Measurements from ENCODE around the gene PDCD11.
"Not testable (repeated sequence)": the region's sequence is repeated elsewhere in the genome, so short reads cannot be mapped to it uniquely, and the experiment has no call there.

PDCD11 gene

GRCh38 chr10:103396067-103396788 is at the start of gene PDCD11, which contains the start of gene ATP5MK:
Gene PDCD11 (plus strand): TSS chr10:103396626. CDS start chr10:103398427, 1,801 bp downstream.
Gene ATP5MK (minus strand): TSS chr10:103396475. CDS start chr10:103392457, 4,018 bp downstream.
- DNase-seq (ENCODE audit: low spot score), result peak; percentile 99

- DNase-seq (ENCODE audit: low spot score), result no peak
Observed at GRCh38 chr10:103350175-103350516, 46.3 kb upstream of the PDCD11 start.

- DNase-seq (ENCODE audit: low spot score), result peak; percentile 68
Observed at GRCh38 chr10:103350517-103351260, 45.7 kb upstream of the PDCD11 start, which contains the start of gene PCGF6. Gene PCGF6 (minus strand): TSS chr10:103351140. CDS start chr10:103351066, 74 bp downstream.

GRCh38 chr10:103353281-103353680 is 43.1 kb upstream of the PDCD11 start:
- DNase-seq (ENCODE audit: low spot score), result no peak

GRCh38 chr10:103354567-103354966 is 41.9 kb upstream of the PDCD11 start:
- DNase-seq (ENCODE audit: low spot score), result not testable (repeated sequence)

GRCh38 chr10:103355906-103356599 is 40.4 kb upstream of the PDCD11 start:
- DNase-seq (ENCODE audit: low spot score), result no peak

GRCh38 chr10:103359493-103359892 is 36.9 kb upstream of the PDCD11 start:
- not testable (repeated sequence) for DNase-seq (ENCODE audit: low spot score)

GRCh38 chr10:103360791-103361190 is 35.6 kb upstream of the PDCD11 start:
- not testable (repeated sequence) for DNase-seq (ENCODE audit: low spot score)

GRCh38 chr10:103367379-103367781 is 29.0 kb upstream of the PDCD11 start:
- no peak for DNase-seq (ENCODE audit: low spot score)

GRCh38 chr10:103367782-103368518 is 28.5 kb upstream of the PDCD11 start, which contains the start of gene TAF5:
Gene TAF5 (plus strand): TSS chr10:103367976. CDS start chr10:103367990, 14 bp downstream.
- peak; percentile 97 for DNase-seq (ENCODE audit: low spot score)

GRCh38 chr10:103373544-103373943 is 22.9 kb upstream of the PDCD11 start:
- DNase-seq (ENCODE audit: low spot score), result no peak

- DNase-seq (ENCODE audit: low spot score), result no peak
Observed at GRCh38 chr10:103374263-103374662, 22.2 kb upstream of the PDCD11 start.

- no peak for DNase-seq (ENCODE audit: low spot score)
Observed at GRCh38 chr10:103382769-103383168, 13.7 kb upstream of the PDCD11 start.

- DNase-seq (ENCODE audit: low spot score), result peak; percentile 58
Observed at GRCh38 chr10:103394180-103394579, 2.2 kb upstream of the PDCD11 start.

- peak; percentile 27 for DNase-seq (ENCODE audit: low spot score)
Observed at GRCh38 chr10:103395754-103396066, 716 bp upstream of the PDCD11 start.

GRCh38 chr10:103396789-103397087 is 312 bp downstream of the PDCD11 start:
- no peak for DNase-seq (ENCODE audit: low spot score)

GRCh38 chr10:103397191-103397825 is 882 bp downstream of the PDCD11 start:
- DNase-seq (ENCODE audit: low spot score), result no peak

- DNase-seq (ENCODE audit: low spot score), result no peak
Observed at GRCh38 chr10:103413564-103413963, 17.1 kb downstream of the PDCD11 start.

- DNase-seq (ENCODE audit: low spot score), result no peak
Observed at GRCh38 chr10:103415581-103415980, 19.2 kb downstream of the PDCD11 start.

GRCh38 chr10:103416436-103417147 is 20.2 kb downstream of the PDCD11 start:
- DNase-seq (ENCODE audit: low spot score), result peak; percentile 57

GRCh38 chr10:103417148-103417469 is 20.7 kb downstream of the PDCD11 start:
- DNase-seq (ENCODE audit: low spot score), result not testable (repeated sequence)
